Skeletal muscle tissue (tissue), 4 donors: Measurements from ENCODE around the gene AGPAT3. TPM values are rescaled to one million over a fixed set of nuclear protein-coding genes. Genes with fewer than 3 reads are reported as not detected.
A peak's percentile ranks its signal among the peaks of the same experiment; 100 is the strongest.

Source experiments
- H3K27ac ChIP-seq: one replicate; pipeline ENCODE4 v1.7.0; 2013; ENCODE audit warnings: mild to moderate bottlenecking, low read depth, low read length, inconsistent platforms
- H3K27me3 ChIP-seq, 3 donors: one replicate each; pipeline ENCODE4 v1.7.0; 2013; ENCODE audit warnings: low read length in 3 of 3; ENCODE audit not compliant: control insufficient read depth in 3 of 3, insufficient read depth in 3 of 3
- H3K36me3 ChIP-seq, 3 donors: one replicate each; pipeline ENCODE4 v1.7.0; 2013; ENCODE audit warnings: low read length in 3 of 3; ENCODE audit not compliant: control insufficient read depth in 3 of 3, insufficient read depth in 3 of 3
- H3K4me1 ChIP-seq, 3 donors: one replicate each; pipeline ENCODE4 v1.7.0; 2013; ENCODE audit warnings: low read length in 3 of 3, mild to moderate bottlenecking in 3 of 3; ENCODE audit not compliant: control insufficient read depth in 3 of 3, insufficient read depth in 3 of 3
- H3K4me3 ChIP-seq, 3 donors: one replicate each; pipeline ENCODE4 v1.7.0; 2013; ENCODE audit warnings: low read length in 3 of 3
- H3K9ac ChIP-seq, 3 donors: one replicate each; pipeline ENCODE4 v1.7.0; 2013; ENCODE audit warnings: low read length in 3 of 3, mild to moderate bottlenecking in 3 of 3, moderate library complexity in 2 of 3, low read depth in 1 of 3
- H3K9me3 ChIP-seq, 3 donors: one replicate each; pipeline ENCODE4 v1.7.0; 2013; ENCODE audit warnings: low read length in 3 of 3; ENCODE audit not compliant: control insufficient read depth in 3 of 3
- total RNA-seq: library from RNA; depleted of rRNA; stranded (reverse); fragments of >200 nt; gene quantifications from one replicate; pipeline ENCODE4 v1.2.3, GENCODE V29; 2014
- donor health status: Osteomylitis.

Gene AGPAT3
- total RNA-seq, 1 donor from 2014 or later, result 16.7 TPM

DNA sequence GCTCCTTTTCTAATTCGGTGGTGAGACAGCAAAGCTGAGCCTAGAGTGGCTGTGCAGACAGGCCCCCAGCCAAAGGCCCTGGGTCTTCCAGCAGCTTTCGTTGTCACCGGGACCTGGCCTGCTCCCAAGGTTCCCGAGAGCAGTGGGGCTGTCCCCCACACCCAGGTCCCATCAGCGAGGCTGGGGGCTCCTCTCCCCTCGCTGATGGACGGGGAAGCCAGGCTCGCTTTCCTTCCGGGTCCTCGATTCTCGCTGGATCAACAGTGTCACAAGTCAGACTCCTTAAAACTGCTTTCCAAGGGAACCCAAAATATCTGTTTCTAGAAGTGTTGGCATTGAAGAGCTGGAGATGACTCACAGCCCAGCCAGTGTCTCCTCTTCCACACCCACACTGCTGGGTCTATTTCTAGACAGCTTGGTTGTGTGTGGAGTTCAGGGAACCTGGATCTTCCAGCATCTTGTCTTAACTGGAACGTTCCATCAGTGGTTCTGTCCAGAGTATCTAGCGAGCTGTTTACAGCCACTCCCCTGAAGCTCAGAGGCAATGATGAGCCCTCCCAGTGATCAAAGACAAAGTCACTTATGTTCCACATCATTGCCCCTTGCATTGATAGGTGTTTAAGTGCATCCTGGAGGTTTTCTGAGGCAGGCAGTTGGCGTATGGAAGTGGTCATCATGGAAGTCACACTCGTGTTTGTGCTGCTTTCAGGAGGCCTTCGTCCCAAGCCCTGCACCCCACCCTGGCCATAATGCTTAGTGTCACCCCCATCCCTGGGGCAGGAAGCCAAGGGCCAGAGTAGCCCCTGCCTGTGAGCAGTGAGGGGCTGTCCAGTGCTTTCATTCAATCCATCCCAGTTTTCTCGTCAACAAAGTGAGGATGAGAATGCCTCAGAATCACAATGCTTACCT is 40.4 kb upstream of the AGPAT3 start:
- Histone ChIP-seq H3K4me3 (no peak overlapping the region), H3K27ac (no peak overlapping the region), H3K27me3 (peaks cover 2 to 9% (median 7%) of the 10 kb centered on the region in 3 donors), H3K36me3 (no peaks in the 10 kb centered on the region), H3K4me1 (peaks cover 21 to 31% (median 25%) of the 10 kb centered on the region in 3 donors), H3K9me3 (no peaks in the 10 kb centered on the region), H3K9ac (no peak overlapping the region)

DNA sequence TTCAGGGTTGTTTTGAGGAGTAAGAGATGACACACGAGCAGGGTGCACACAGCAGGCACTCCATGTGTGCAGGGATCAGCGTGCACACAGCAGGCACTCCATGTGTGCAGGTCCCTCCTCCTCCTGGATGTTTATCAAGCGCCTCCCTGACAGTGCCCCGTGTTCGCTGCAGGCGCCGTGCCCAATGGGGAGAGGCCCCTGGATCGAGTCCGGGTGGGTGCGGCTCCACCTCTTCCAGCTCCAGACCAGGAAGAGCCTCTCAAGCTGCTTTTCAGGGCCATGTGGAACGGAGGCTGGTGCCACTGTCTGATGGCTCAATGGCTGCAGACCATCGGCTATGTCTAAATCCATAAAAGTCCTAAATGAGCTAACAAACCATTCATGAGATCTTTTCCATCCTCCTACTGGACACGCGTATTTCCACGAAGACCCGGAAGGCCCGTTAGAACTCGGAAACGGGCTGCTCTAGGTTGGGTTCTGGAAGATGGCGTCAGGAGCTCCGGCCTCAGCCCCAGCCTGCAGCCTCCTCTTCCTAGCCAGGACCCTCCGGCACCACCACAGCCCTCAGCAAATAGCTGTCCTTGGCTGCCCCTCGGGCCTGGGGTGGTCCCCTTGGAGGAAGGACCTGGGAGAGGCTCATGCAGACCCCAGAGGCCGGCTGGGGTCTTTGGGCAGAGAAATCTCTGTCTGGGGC is 39.6 kb upstream of the AGPAT3 start:
- Histone ChIP-seq H3K9me3 (no peaks in the 10 kb centered on the region), H3K27ac (no peak overlapping the region), H3K36me3 (no peaks in the 10 kb centered on the region)

DNA sequence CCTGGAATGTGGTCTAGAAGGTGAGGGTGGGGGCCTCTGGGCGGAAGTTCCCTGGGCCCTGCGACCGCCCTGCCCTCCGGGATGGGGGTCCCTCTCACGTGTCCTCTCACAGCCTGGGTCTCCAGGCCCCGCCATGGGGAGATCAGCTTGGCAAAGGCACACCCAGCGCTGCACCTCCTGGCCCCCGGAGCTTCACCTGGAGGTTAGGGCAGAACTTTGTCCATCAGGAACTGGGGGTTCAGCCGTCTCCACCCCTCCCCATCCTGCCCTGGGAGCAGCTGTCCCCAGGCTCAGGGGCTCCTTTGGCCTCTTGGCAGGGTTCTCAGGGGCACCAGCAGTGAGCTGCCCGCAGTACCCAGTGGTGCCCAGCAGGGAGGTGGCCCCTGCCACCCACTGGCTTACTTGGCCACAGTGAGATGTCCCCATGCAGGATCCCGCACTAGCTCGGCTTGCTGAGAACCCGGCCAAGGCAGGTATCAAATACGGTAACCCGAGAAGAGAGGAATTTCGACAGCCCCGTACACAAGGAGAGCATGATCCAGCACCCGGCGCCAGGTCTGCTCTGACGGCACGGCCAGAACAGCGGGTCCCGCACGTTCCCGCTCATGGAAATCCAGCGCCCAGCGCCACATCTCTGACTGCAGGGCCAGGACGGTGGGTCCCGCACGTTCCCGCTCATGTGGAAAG is 38.9 kb upstream of the AGPAT3 start:
- no peaks in the 10 kb centered on the region for H3K36me3 ChIP-seq
- H3K27ac ChIP-seq, result peak overlapping the region; percentile 58
- peaks cover 21 to 31% (median 25%) of the 10 kb centered on the region in 3 donors for H3K4me1 ChIP-seq
- H3K9me3 ChIP-seq, result no peaks in the 10 kb centered on the region
- H3K4me3 ChIP-seq, result peak overlapping the region in 2 of 3 donors; percentile 22 to 36
- peak overlapping the region in 2 of 3 donors; percentile 14 to 76 for H3K9ac ChIP-seq
- H3K27me3 ChIP-seq, result peaks cover 12 to 19% (median 17%) of the 10 kb centered on the region in 3 donors

More for the DNA sequence above, 39.6 kb upstream of the AGPAT3 start:
- H3K4me1 ChIP-seq, result peaks cover 21 to 31% (median 25%) of the 10 kb centered on the region in 3 donors
- H3K9ac ChIP-seq, result no peak overlapping the region
- H3K27me3 ChIP-seq, result peaks cover 6 to 14% (median 11%) of the 10 kb centered on the region in 3 donors
- H3K4me3 ChIP-seq, result no peak overlapping the region

DNA sequence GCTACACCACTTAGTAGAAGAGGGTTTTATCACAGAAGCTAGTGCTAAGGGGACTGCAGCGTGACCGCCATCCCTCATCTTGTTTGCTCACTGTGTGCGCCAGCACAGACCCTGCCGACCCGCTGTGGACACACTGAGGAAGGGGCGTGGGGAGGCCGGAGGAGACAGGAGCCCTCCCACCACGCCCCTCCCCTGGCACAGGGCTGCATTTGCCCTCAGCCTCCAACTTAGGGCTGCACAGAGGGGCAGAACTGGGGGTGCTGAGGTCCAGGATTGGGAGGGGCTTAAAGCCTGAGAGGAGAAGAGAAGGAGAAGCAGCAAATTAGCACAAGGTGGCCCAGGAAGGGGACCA is 38.4 kb upstream of the AGPAT3 start:
- Histone ChIP-seq H3K4me3 (peak overlapping the region in 2 of 3 donors; percentile 22 to 36), H3K36me3 (no peaks in the 10 kb centered on the region), H3K9me3 (no peaks in the 10 kb centered on the region), H3K9ac (peak overlapping the region; percentile 43 to 76 (median 59)), H3K4me1 (peaks cover 21 to 31% (median 25%) of the 10 kb centered on the region in 3 donors), H3K27ac (peak overlapping the region; percentile 58), H3K27me3 (peaks cover 16 to 21% (median 19%) of the 10 kb centered on the region in 3 donors)

DNA sequence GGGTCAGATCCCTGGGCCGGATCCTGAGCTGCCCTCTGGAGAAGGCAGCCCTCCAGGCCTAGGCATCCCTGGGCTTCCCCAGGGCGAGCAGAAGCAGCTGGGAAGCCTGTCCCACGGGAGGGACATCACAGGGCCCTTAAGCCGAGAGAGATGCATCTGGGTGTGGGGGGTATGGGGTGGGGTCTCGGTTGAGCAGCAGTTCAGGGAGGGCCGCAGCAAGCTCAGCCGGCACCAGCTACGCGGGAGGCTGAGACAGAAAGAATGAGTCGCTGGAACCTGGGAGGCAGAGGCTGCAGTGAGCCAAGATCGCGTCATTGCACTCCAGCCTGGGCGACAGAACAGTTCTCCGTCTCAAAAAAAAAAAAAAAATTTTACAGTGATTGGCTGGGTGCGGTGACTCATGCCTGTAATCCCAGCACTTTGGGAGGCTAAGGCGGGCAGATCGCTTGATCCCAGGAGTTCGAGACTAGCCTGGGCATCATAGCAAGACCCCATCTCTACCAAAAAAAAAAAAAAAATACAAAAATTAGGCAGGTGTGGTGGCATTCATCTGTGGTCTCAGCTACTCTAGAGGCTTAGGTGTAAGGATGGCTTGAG is 37.9 kb upstream of the AGPAT3 start:
- peak overlapping the region in 2 of 3 donors; percentile 22 to 36 for H3K4me3 ChIP-seq
- H3K9ac ChIP-seq, result peak overlapping the region; percentile 43 to 76 (median 59)
- no peaks in the 10 kb centered on the region for H3K36me3 ChIP-seq
- H3K27ac ChIP-seq, result peak overlapping the region; percentile 58
- H3K9me3 ChIP-seq, result no peaks in the 10 kb centered on the region
- H3K27me3 ChIP-seq, result peaks cover 16 to 22% (median 20%) of the 10 kb centered on the region in 3 donors
- peaks cover 21 to 31% (median 25%) of the 10 kb centered on the region in 3 donors for H3K4me1 ChIP-seq

DNA sequence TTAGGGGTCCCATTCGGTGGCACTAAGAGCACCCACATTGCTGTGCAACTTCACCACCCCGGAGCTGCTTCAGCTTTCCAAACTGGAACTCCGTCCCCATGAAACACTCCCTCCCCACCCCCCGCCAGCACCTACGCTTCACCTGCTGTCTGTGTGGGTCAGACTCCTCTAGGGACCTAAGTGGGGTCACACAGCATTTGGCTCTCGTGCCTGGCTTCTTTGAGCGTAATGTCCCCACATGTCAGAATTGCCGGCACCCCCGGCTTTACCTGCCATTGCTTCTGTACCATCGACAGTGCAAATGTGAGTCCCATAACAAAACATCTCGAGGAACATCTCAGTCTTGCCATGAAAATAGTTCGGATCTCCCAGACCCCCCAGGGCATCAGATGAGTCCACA is 35.9 kb upstream of the AGPAT3 start:
- peaks cover 21 to 31% (median 25%) of the 10 kb centered on the region in 3 donors for H3K4me1 ChIP-seq
- H3K27me3 ChIP-seq, result peaks cover 27 to 31% (median 29%) of the 10 kb centered on the region in 3 donors

DNA sequence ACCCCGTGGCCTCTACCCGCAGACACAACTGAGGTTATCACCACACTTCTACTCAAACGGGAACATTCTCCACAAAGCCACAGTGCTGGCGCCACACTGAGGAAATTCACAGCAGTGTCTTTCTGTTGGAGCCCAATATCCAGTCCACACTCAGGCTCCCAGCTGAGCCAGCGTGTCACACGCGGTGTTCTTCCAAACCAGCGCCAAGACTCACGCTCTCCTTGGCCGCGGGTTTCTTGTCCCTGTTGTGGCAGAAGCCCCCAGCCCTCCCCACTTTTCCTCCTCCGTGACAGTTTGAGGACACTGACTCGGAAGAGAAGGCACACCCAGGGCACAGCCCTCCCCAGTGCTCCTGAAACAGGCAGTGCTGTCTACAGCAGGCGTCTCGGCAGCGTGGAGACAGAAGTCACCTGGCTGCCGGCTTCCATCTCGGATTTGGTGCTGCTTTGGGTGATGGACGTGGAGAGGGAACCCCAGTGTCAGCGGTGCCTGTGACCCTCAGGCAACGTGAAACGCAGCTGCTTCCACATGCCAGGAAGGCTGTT is 35.4 kb upstream of the AGPAT3 start:
- H3K9me3 ChIP-seq, result no peaks in the 10 kb centered on the region
- H3K9ac ChIP-seq, result no peak overlapping the region
- H3K36me3 ChIP-seq, result no peaks in the 10 kb centered on the region
- peaks cover 19 to 27% (median 23%) of the 10 kb centered on the region in 3 donors for H3K4me1 ChIP-seq
- H3K27ac ChIP-seq, result no peak overlapping the region
- H3K4me3 ChIP-seq, result no peak overlapping the region
- H3K27me3 ChIP-seq, result peaks cover 27 to 31% (median 29%) of the 10 kb centered on the region in 3 donors

More for the DNA sequence above, 35.9 kb upstream of the AGPAT3 start:
- H3K36me3 ChIP-seq, result no peaks in the 10 kb centered on the region
- no peak overlapping the region for H3K27ac ChIP-seq
- no peak overlapping the region for H3K4me3 ChIP-seq
- no peaks in the 10 kb centered on the region for H3K9me3 ChIP-seq
- H3K9ac ChIP-seq, result no peak overlapping the region

DNA sequence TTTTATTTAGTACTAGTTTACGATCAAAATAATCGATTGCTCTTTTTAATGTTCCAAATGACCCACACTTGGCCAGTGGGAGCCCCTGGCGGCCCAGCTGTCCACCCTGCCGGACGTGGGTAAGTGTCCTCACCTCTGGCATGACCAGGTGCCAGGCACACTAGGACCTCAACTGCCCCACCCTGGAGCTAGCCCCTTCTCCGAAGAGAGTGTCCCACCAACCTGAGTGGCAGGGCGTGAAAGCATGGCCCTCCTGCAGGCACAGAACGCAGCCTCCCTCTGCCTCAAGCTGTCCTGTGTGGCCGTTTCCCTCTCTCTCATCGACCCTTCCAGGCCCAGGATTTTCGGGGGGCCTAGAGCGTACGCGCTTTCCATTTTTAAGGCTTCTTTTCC is 32.9 kb upstream of the AGPAT3 start:
- no peak overlapping the region for H3K9ac ChIP-seq
- H3K4me3 ChIP-seq, result no peak overlapping the region
- H3K36me3 ChIP-seq, result no peaks in the 10 kb centered on the region
- H3K4me1 ChIP-seq, result peaks cover 2 to 3% (median 2%) of the 10 kb centered on the region in 3 donors
- H3K27ac ChIP-seq, result no peak overlapping the region
- H3K27me3 ChIP-seq, result peaks cover 27 to 31% (median 29%) of the 10 kb centered on the region in 3 donors
- H3K9me3 ChIP-seq, result no peaks in the 10 kb centered on the region

DNA sequence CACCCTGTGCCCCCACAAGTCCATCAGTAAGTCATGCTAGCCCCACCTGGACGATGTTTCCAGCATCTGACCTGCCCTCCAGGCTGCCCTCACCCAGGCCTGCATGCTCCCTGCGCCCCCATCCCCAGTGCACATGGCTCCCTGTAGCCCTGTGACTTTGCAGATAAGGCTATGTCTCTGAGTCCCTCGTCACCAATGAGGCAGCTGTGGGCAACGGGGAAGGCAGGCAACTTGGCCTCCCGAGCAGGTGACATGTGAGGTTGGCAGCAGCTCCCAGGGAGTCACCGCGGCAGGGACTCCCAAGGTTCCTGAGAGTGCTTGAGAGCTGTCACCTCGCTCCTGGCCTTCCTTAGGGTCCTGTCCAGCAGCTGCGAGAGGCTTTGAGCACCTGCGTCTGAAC is 32.4 kb upstream of the AGPAT3 start:
- Histone ChIP-seq H3K4me1 (no peaks in the 10 kb centered on the region), H3K9me3 (no peaks in the 10 kb centered on the region), H3K27ac (no peak overlapping the region), H3K27me3 (peaks cover 27 to 31% (median 29%) of the 10 kb centered on the region in 3 donors), H3K36me3 (no peaks in the 10 kb centered on the region), H3K9ac (no peak overlapping the region), H3K4me3 (no peak overlapping the region)
